Esophagus muscularis mucosa (tissue), 4 donors: Measurements from ENCODE around the gene PFDN4. TPM values are rescaled to one million over a fixed set of nuclear protein-coding genes. Genes with fewer than 3 reads are reported as not detected.

Experiments used
- DNase-seq: peaks from one replicate; pipeline ENCODE4 v3.0.0-alpha.2; 2017; ENCODE audit errors: extremely low spot score
- H3K27ac ChIP-seq, 4 donors: fragments of 200-600 bp; sonication (generic); replicated peaks in 1 of 4; 1 replicate in 3 of 4; 2 replicates in 1 of 4; pipeline ENCODE4 v1.5.1; 2016 to 2019; ENCODE audit warnings: mild to moderate bottlenecking in 1 of 4
- H3K27me3 ChIP-seq, 4 donors: fragments of 200-600 bp; sonication (generic); one replicate each; pipeline versions ENCODE4 v1.5.1 to v1.6.0; 2016 to 2019
- H3K36me3 ChIP-seq, 4 donors: fragments of 200-600 bp; sonication (generic); one replicate each; pipeline ENCODE4 v1.5.1; 2016 to 2019
- H3K4me1 ChIP-seq, 4 donors: fragments of 200-600 bp; sonication (generic); one replicate each; pipeline ENCODE4 v1.5.1; 2016 to 2019
- H3K4me3 ChIP-seq, 4 donors: fragments of 200-600 bp; sonication (generic); 1 replicate in 2 of 4; 2 replicates in 2 of 4; pipeline ENCODE4 v1.5.1; 2016 to 2019; ENCODE audit warnings: mild to moderate bottlenecking in 4 of 4, moderate library complexity in 1 of 4
- H3K9me3 ChIP-seq, 4 donors: fragments of 200-600 bp; sonication (generic); 1 replicate in 3 of 4; 2 replicates in 1 of 4; pipeline ENCODE4 v1.5.1; 2016 to 2019
- CTCF ChIP-seq, 3 experiments: fragments of 200-600 bp in 2 of 3; fragments of 450-650 bp in 1 of 3; sonication (generic) in 2 of 3; IDR thresholded peaks; one replicate each; pipeline ENCODE4 v1.5.1; 2017 to 2019; ENCODE audit warnings: antibody characterized with exemption in 3 of 3, mild to moderate bottlenecking in 2 of 3, moderate library complexity in 1 of 3
- EP300 ChIP-seq: sonication (generic); formaldehyde crosslinking; IDR thresholded peaks from one replicate; pipeline ENCODE4 v1.6.1; 2017; ENCODE audit warnings: antibody characterized with exemption
- POLR2A ChIP-seq: fragments of 450-650 bp; IDR thresholded peaks from one replicate; pipeline ENCODE4 v1.6.1; 2017; ENCODE audit warnings: antibody characterized with exemption, moderate library complexity, mild to moderate bottlenecking, low read depth
- POLR2AphosphoS5 ChIP-seq, 2 donors: sonication (generic); formaldehyde crosslinking; IDR thresholded peaks; one replicate each; pipeline ENCODE4 v1.6.1; 2017; ENCODE audit warnings: antibody characterized with exemption in 2 of 2
- WGBS: methylation state at CpG from one replicate; pipeline ENCODE4 v1.1.5; 2018; 5-methylcytosine and 5-hydroxymethylcytosine counted together
- intact Hi-C: fragments of 100-400 bp; cut with DNase I; formaldehyde crosslinking; loops from one replicate; pipeline ENCODE4 v1.15.1; 2023
- total RNA-seq, 4 donors: library from RNA; depleted of rRNA; stranded (reverse); fragments of >200 nt; gene quantifications; one replicate each; pipeline versions ENCODE4 v1.1.0 to v1.2.1, GENCODE V29; 2016

The PFDN4 gene
- total RNA-seq, 4 donors from 2014 or later = 43.2 to 96.8 (median 58.7) TPM

- peaks cover 0 to 83% (median 17%) of the 10 kb centered on the region in 4 donors for H3K27me3 ChIP-seq
- TF ChIP-seq EP300 (no peak), POLR2A (no peak), CTCF (IDR thresholded peaks at IDR 0.05) (no peak), POLR2AphosphoS5 (IDR thresholded peaks at IDR 0.05) (no peak)
Observed at GRCh38 chr20:54174457-54175175, 33.3 kb upstream of the PFDN4 start.

GRCh38 chr20:54176610-54177009 is 31.3 kb upstream of the PFDN4 start:
- WGBS = 74% methylated on average over 2 of the region's 2 CpGs
- Histone ChIP-seq H3K36me3 (no peaks in the 10 kb centered on the region), H3K4me1 (peaks cover 19 to 25% (median 20%) of the 10 kb centered on the region in 4 donors), H3K9me3 (no peaks in the 10 kb centered on the region), H3K27me3 (peaks cover 0 to 63% (median 16%) of the 10 kb centered on the region in 4 donors), H3K27ac (no peak overlapping the region), H3K4me3 (no peak overlapping the region)
- TF ChIP-seq EP300 (no peak), POLR2A (no peak), POLR2AphosphoS5 (IDR thresholded peaks at IDR 0.05) (no peak), CTCF (IDR thresholded peaks at IDR 0.05) (no peak)
- no peak for DNase-seq
- intact Hi-C loops = no loop called here

More at GRCh38 chr20:54174457-54175175, 33.3 kb upstream of the PFDN4 start:
- WGBS = 12% methylated on average over 17 of the region's 18 CpGs
- peak overlapping the region in 3 of 4 donors; percentile 3 to 20 (median 18) for H3K4me3 ChIP-seq
- H3K9me3 ChIP-seq = no peaks in the 10 kb centered on the region
- H3K36me3 ChIP-seq = no peaks in the 10 kb centered on the region
- intact Hi-C loops = no loop called here
- DNase-seq = no peak
- peaks cover 19 to 25% (median 20%) of the 10 kb centered on the region in 4 donors for H3K4me1 ChIP-seq
- H3K27ac ChIP-seq = no peak overlapping the region

- Histone ChIP-seq H3K4me3 (no peak overlapping the region), H3K27ac (no peak overlapping the region), H3K27me3 (peaks cover 0 to 56% (median 15%) of the 10 kb centered on the region in 4 donors), H3K9me3 (no peaks in the 10 kb centered on the region), H3K4me1 (peaks cover 19 to 24% (median 20%) of the 10 kb centered on the region in 4 donors), H3K36me3 (no peaks in the 10 kb centered on the region)
- TF ChIP-seq POLR2A (no peak), CTCF (IDR thresholded peaks at IDR 0.05) (no peak), EP300 (no peak), POLR2AphosphoS5 (IDR thresholded peaks at IDR 0.05) (no peak)
- WGBS = 90% methylated on average over 6 of the region's 6 CpGs
- no peak for DNase-seq
- intact Hi-C loops = no loop called here
Observed at GRCh38 chr20:54177378-54177777, 30.5 kb upstream of the PFDN4 start.

- no peak for DNase-seq
- Histone ChIP-seq H3K36me3 (no peaks in the 10 kb centered on the region), H3K4me1 (peaks cover 14 to 17% (median 15%) of the 10 kb centered on the region in 4 donors), H3K9me3 (no peaks in the 10 kb centered on the region), H3K27me3 (peaks cover 0 to 47% (median 9%) of the 10 kb centered on the region in 4 donors), H3K27ac (no peak overlapping the region), H3K4me3 (no peak overlapping the region)
- WGBS = 78% methylated on average over 2 of the region's 2 CpGs
- TF ChIP-seq EP300 = no peak
- no peak for TF ChIP-seq POLR2A
- TF ChIP-seq POLR2AphosphoS5 (IDR thresholded peaks at IDR 0.05) = no peak
- no peak for TF ChIP-seq CTCF (IDR thresholded peaks at IDR 0.05)
- intact Hi-C loops = no loop called here
Observed at GRCh38 chr20:54178256-54178655, 29.6 kb upstream of the PFDN4 start.
